Mesendoderm (in vitro differentiated cells): ENCODE measurements around the gene PRM1.
"Not testable (repeated sequence)": the region's sequence is repeated elsewhere in the genome, so short reads cannot be mapped to it uniquely, and the experiment has no call there.

ENCODE experiments used
- DNase-seq: peaks from one replicate; pipeline ENCODE4 v3.0.0; 2013
- H2AK5ac ChIP-seq: 2 replicates; pipeline ENCODE4 v1.6.1; 2013; ENCODE audit warnings: low read length, inconsistent platforms
- H2BK120ac ChIP-seq: 2 replicates; pipeline ENCODE4 v1.6.1; 2013; ENCODE audit warnings: low read depth, mild to moderate bottlenecking, low read length, moderate library complexity, mixed read lengths
- H2BK15ac ChIP-seq: replicated peaks from 2 replicates; pipeline ENCODE4 v1.6.1; 2013; ENCODE audit warnings: low read depth, mild to moderate bottlenecking, moderate library complexity
- H2BK5ac ChIP-seq: 2 replicates; pipeline ENCODE4 v1.6.1; 2013; ENCODE audit warnings: low read length, inconsistent platforms
- H3K18ac ChIP-seq: 2 replicates; pipeline ENCODE4 v1.6.1; 2013; ENCODE audit warnings: mild to moderate bottlenecking, low read length, mixed read lengths
- H3K23ac ChIP-seq: one replicate; pipeline ENCODE4 v1.6.1; 2013; ENCODE audit warnings: low read length
- H3K27ac ChIP-seq: 2 replicates; pipeline ENCODE4 v1.5.1; 2013; ENCODE audit warnings: low read depth, mild to moderate bottlenecking, inconsistent platforms, low read length, moderate library complexity
- H3K27me3 ChIP-seq: 2 replicates; pipeline ENCODE4 v1.6.1; 2013; ENCODE audit warnings: low read length, control low read depth, mild to moderate bottlenecking, inconsistent platforms; ENCODE audit not compliant: insufficient read depth, poor library complexity
- H3K36me3 ChIP-seq: 2 replicates; pipeline ENCODE4 v1.6.1; 2013; ENCODE audit warnings: low read length, inconsistent platforms; ENCODE audit not compliant: control insufficient read depth, insufficient read depth
- H3K4ac ChIP-seq: one replicate; pipeline ENCODE4 v1.6.1; 2013; ENCODE audit warnings: low read depth, mild to moderate bottlenecking, low read length, moderate library complexity
- H3K4me1 ChIP-seq: 2 replicates; pipeline ENCODE4 v1.6.1; 2013; ENCODE audit warnings: low read depth, low read length, inconsistent platforms; ENCODE audit not compliant: control insufficient read depth
- H3K4me2 ChIP-seq: 2 replicates; pipeline ENCODE4 v1.6.1; 2013; ENCODE audit warnings: low read length
- H3K4me3 ChIP-seq: 2 replicates; pipeline ENCODE4 v1.5.1; 2013; ENCODE audit warnings: mild to moderate bottlenecking, low read length
- H3K56ac ChIP-seq: one replicate; pipeline ENCODE4 v1.6.1; 2013; ENCODE audit warnings: low read length
- H3K79me1 ChIP-seq: 2 replicates; pipeline ENCODE4 v1.6.1; 2013; ENCODE audit warnings: low read length, inconsistent platforms
- H3K79me2 ChIP-seq: 2 replicates; pipeline ENCODE4 v1.6.1; 2013; ENCODE audit warnings: mild to moderate bottlenecking, low read length; ENCODE audit not compliant: control insufficient read depth, insufficient read depth
- H3K9ac ChIP-seq: 2 replicates; pipeline ENCODE4 v1.6.1; 2013; ENCODE audit warnings: low read length, inconsistent platforms
- H4K5ac ChIP-seq: one replicate; pipeline ENCODE4 v1.6.1; 2013; ENCODE audit warnings: low read length
- H4K8ac ChIP-seq: one replicate; pipeline ENCODE4 v1.6.1; 2013; ENCODE audit warnings: low read depth, mild to moderate bottlenecking, control low read depth, low read length, moderate library complexity
- WGBS: extraction: QIAGEN DNeasy Blood & Tissue Kit; methylation state at CpG from one replicate; pipeline ENCODE4 v1.1.7; 2013; ENCODE audit warnings: low lambda C conversion rate, missing lambda C conversion rate; ENCODE audit not compliant: insufficient coverage; ENCODE audit errors: extremely low coverage; 5-methylcytosine and 5-hydroxymethylcytosine counted together

PRM1 gene

DNA sequence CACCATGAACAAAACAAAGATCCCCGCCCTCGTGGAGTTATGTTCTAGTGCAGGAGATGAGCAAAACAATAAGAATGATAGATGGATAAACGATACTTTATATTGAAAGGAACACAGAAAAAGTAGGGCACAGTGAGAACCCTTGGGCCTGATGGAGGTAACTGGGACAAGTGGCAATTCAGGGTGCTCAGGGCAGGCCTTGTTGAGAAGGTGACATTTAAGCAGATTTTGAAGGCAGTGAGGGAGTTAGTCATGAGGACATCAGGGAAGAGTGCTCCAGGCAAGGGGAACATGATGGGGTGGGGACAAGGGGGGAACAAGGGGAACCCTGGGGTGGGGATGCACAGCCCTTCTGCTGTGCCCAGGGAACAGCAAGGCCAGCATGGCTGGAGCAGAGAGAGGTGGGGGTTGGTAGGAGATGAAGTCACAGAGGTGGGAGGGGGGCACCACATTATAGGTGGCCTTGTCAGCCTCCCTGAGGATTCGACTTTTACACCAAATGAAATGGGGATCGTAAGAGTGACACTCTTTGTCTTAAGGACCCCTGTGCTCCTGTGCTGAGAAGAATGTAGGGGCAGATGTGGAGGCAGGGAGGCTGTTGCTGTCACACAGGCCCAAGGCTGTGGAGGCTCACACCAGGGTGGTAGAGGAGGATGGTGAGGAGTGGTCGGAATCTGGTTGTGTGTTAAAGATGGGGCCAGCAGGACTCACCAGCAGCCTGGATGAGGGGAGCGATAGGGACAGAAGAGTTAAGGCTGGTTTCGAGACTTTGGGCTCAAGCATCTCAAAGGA is 9.2 kb upstream of the PRM1 start:
- Histone ChIP-seq H2BK120ac (no peak overlapping the region), H3K56ac (peak overlapping the region; percentile 51), H3K4me1 (peaks cover 4% of the 10 kb centered on the region), H3K27me3 (no peaks in the 10 kb centered on the region), H2BK5ac (no peak overlapping the region), H3K9ac (no peak overlapping the region), H3K79me1 (no peaks in the 10 kb centered on the region), H3K4ac (no peak overlapping the region), H4K5ac (no peak overlapping the region), H3K4me3 (no peak overlapping the region), H3K36me3 (no peaks in the 10 kb centered on the region), H3K18ac (no peak overlapping the region), H2BK15ac (no peak overlapping the region), H3K27ac (no peak overlapping the region), H3K4me2 (no peak overlapping the region), H3K23ac (no peak overlapping the region), H4K8ac (no peak overlapping the region), H3K79me2 (no peaks in the 10 kb centered on the region), H2AK5ac (peak overlapping the region; percentile 12)
- no CpG with 5 or more reads among the region's 8 CpGs for WGBS
- no peak for DNase-seq

DNA sequence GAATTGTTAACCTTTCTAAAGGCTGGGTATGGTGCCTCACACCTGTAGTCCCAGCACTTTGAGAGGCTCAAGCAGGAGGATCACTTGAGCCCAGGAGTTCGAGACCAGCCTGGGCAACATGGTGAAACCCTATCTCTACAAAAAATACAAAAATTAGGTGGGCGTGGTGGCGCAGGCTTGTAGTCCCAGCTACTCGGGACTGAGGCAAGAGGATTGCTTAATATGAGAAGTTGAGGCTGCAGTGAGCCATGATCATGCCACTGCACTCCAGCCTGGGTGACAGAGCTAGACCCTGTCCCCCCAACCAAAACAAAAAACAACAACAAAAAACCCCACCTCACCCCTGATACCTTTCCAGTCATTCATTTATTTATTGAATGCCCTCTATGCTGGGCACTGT is 8.6 kb upstream of the PRM1 start:
- H2AK5ac ChIP-seq, H2BK5ac ChIP-seq, H3K4me1 ChIP-seq, H3K56ac ChIP-seq, H3K18ac ChIP-seq, H3K79me2 ChIP-seq, H3K4me2 ChIP-seq, H4K5ac ChIP-seq, H3K27ac ChIP-seq, H3K23ac ChIP-seq, H3K9ac ChIP-seq, H4K8ac ChIP-seq, H3K4me3 ChIP-seq, H2BK120ac ChIP-seq, H3K36me3 ChIP-seq, H3K27me3 ChIP-seq, H3K79me1 ChIP-seq, DNase-seq, H2BK15ac ChIP-seq, H3K4ac ChIP-seq: not testable (repeated sequence)
- no CpG with 5 or more reads among the region's 4 CpGs for WGBS

DNA sequence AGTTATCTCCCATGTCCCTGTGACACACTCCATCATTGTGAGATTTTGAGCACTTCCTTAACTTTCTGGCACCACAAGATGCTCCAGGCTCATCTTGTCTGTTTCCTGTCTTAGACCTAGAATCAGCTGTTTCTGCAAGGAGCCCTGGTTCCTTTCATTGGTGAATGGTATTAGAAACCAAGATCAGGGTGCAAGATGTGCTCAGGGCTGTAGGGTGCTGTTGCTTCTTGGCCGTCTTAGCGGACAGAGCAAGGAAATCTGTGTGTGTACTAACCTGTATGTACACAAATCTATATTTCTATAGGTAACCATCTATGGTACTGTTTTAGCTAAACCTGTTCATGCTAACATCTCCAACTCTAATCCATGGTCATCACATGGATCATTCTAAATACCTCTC is 8.1 kb upstream of the PRM1 start:
- Histone ChIP-seq H3K56ac (no peak overlapping the region), H2BK120ac (no peak overlapping the region), H4K5ac (no peak overlapping the region), H3K36me3 (no peaks in the 10 kb centered on the region), H2BK5ac (no peak overlapping the region), H3K79me2 (no peaks in the 10 kb centered on the region), H3K27me3 (no peaks in the 10 kb centered on the region), H3K4me1 (peaks cover 4% of the 10 kb centered on the region), H3K79me1 (no peaks in the 10 kb centered on the region), H3K27ac (no peak overlapping the region), H3K18ac (no peak overlapping the region), H3K4me3 (no peak overlapping the region), H3K4ac (no peak overlapping the region), H3K9ac (no peak overlapping the region), H2AK5ac (no peak overlapping the region), H2BK15ac (no peak overlapping the region), H3K23ac (no peak overlapping the region), H4K8ac (no peak overlapping the region), H3K4me2 (no peak overlapping the region)
- DNase-seq, result no peak
- WGBS, result no CpG with 5 or more reads among the region's 2 CpGs

DNA sequence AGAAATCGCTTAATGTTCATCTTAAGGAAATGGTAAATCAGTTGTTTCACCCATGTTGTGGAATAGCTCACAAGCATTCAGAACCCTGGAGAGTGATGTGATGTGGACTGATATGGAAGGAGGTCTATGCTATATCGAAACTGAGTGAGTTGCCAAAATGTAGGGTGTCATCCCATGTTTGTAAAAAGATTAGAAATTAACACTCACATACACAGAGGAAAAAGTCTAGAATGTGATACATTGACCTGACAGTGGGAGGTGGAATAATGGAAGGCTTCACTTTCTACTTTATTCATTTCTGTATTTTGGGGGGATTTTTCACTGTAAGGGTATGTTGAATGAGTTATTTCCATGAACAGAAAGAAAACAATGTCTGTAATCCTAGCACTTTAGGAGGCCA is 4.7 kb upstream of the PRM1 start:
- no peak overlapping the region for H2BK15ac ChIP-seq
- no peak overlapping the region for H4K5ac ChIP-seq
- no peak overlapping the region for H3K4me2 ChIP-seq
- no peak for DNase-seq
- no CpG with 5 or more reads among the region's 2 CpGs for WGBS
- no peak overlapping the region for H3K18ac ChIP-seq
- H2AK5ac ChIP-seq, result no peak overlapping the region
- H3K4me3 ChIP-seq, result no peak overlapping the region
- H3K23ac ChIP-seq, result no peak overlapping the region
- H2BK5ac ChIP-seq, result no peak overlapping the region
- no peak overlapping the region for H3K27ac ChIP-seq
- no peak overlapping the region for H2BK120ac ChIP-seq
- no peak overlapping the region for H3K9ac ChIP-seq
- H3K36me3 ChIP-seq, result no peaks in the 10 kb centered on the region
- H3K79me2 ChIP-seq, result no peaks in the 10 kb centered on the region
- H3K4ac ChIP-seq, result no peak overlapping the region
- no peaks in the 10 kb centered on the region for H3K27me3 ChIP-seq
- no peak overlapping the region for H4K8ac ChIP-seq
- no peaks in the 10 kb centered on the region for H3K79me1 ChIP-seq
- H3K56ac ChIP-seq, result no peak overlapping the region
- peaks cover 2% of the 10 kb centered on the region for H3K4me1 ChIP-seq

DNA sequence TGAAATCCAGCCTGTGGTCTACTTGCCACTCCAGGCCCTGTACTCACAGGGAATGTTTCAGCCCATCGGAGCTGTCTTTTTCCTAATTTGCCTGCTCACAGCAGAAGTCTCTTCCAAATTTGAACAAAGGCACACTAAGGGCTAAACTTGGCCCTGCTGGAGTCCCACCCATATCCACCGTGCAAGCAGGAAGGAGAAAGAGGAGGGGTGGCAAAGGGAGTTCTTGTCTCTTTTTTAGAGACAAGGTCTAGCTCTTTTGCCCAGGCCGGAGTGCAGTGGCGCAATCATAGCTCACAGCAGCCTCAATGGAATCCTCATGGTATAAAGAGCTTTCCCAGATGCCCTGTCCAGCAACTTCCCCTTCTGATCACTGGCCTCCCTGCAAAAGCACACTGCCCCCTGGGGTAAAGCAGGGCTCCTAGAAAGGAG is 2.7 kb upstream of the PRM1 start:
- no CpG with 5 or more reads among the region's 4 CpGs for WGBS
- Histone ChIP-seq H3K27me3 (no peaks in the 10 kb centered on the region), H3K4me1 (no peaks in the 10 kb centered on the region), H3K23ac (no peak overlapping the region), H2BK120ac (no peak overlapping the region), H3K18ac (no peak overlapping the region), H3K79me2 (no peaks in the 10 kb centered on the region), H2AK5ac (no peak overlapping the region), H2BK5ac (no peak overlapping the region), H3K36me3 (no peaks in the 10 kb centered on the region), H3K4me3 (no peak overlapping the region), H3K27ac (no peak overlapping the region), H3K79me1 (no peaks in the 10 kb centered on the region), H4K8ac (no peak overlapping the region), H3K56ac (peak overlapping the region; percentile 31), H3K4ac (no peak overlapping the region), H2BK15ac (no peak overlapping the region), H3K4me2 (no peak overlapping the region), H3K9ac (no peak overlapping the region), H4K5ac (no peak overlapping the region)
- DNase-seq, result peak; percentile 37
